VCaP (cell line): ENCODE data around the gene WWOX.
"Not testable (repeated sequence)": the region's sequence is repeated elsewhere in the genome, so short reads cannot be mapped to it uniquely, and the experiment has no call there.

Experiments used
- H3K27ac ChIP-seq: fragments of 450-650 bp; 2 replicates; pipeline ENCODE4 v1.5.1; 2017
- CTCF ChIP-seq: fragments of 450-650 bp; conservative IDR thresholded peaks from 2 replicates; pipeline ENCODE4 v1.5.1; 2017; ENCODE audit warnings: mild to moderate bottlenecking, moderate library complexity

Gene WWOX

GRCh38 chr16:79257953-79258490, 1158.6 kb downstream of the WWOX start:
- H3K27ac ChIP-seq: no peak overlapping the region
- no peak for TF ChIP-seq CTCF

- H3K27ac ChIP-seq: not testable (repeated sequence)
Observed at GRCh38 chr16:79260890-79261289, 1161.4 kb downstream of the WWOX start.

- no peak overlapping the region for H3K27ac ChIP-seq
- TF ChIP-seq CTCF: no peak; the same call in 1 of the 2 replicates
Observed at GRCh38 chr16:79261481-79261940, 1162.1 kb downstream of the WWOX start.

- no peak overlapping the region for H3K27ac ChIP-seq
- TF ChIP-seq CTCF: no peak
Observed at GRCh38 chr16:79261944-79262552, 1162.6 kb downstream of the WWOX start.
